Stimulated activated CD4-positive, alpha-beta T cell treated with anti-CD3 and anti-CD28 coated beads, Interleukin-12 subunit alpha, Interleukin-12 subunit beta, amount 100 ng/mL, for 4 hours (primary cell): ENCODE results near the gene AP4M1.

Experiments used
- DNase-seq: peaks from one replicate; pipeline ENCODE4 v3.0.0-alpha.2; 2020

The AP4M1 gene

DNA sequence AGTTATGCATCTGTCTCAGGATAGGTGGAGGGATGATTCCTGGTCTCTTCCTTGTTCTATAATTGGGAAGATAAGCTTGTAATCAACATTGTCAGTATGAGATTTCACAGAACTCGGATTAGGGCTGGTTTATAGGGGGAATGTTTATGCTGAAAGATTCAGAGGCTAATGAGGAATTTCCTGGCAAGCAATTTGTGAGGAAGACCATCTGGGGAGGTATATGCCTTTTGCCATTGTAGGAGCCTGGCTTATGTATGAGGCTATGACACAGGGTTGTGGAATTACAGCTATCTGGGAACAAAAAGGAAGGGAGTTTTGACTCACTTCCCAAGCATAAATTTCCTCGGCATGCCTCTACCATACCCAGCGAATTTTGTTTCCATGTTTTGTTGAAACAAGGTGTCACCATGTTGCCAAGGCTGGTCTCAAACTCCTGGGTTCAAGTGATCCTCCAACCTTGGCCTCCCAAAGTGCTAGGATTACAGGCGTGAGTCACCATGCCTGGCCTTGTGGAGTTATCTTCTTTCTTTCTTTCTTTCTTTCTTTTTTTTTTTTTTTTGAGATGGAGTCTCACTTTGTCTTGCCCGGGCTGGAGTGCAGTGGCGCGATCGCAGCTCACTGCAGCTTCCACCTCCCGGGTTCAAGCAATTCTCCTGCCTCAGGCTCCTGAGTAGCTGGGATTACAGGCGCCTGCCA, 14.2 kb upstream of the AP4M1 start:
- no peak for DNase-seq

- no peak for DNase-seq
Measured at GRCh38 chr7:100088095-100088620, 13.3 kb upstream of the AP4M1 start.

DNA sequence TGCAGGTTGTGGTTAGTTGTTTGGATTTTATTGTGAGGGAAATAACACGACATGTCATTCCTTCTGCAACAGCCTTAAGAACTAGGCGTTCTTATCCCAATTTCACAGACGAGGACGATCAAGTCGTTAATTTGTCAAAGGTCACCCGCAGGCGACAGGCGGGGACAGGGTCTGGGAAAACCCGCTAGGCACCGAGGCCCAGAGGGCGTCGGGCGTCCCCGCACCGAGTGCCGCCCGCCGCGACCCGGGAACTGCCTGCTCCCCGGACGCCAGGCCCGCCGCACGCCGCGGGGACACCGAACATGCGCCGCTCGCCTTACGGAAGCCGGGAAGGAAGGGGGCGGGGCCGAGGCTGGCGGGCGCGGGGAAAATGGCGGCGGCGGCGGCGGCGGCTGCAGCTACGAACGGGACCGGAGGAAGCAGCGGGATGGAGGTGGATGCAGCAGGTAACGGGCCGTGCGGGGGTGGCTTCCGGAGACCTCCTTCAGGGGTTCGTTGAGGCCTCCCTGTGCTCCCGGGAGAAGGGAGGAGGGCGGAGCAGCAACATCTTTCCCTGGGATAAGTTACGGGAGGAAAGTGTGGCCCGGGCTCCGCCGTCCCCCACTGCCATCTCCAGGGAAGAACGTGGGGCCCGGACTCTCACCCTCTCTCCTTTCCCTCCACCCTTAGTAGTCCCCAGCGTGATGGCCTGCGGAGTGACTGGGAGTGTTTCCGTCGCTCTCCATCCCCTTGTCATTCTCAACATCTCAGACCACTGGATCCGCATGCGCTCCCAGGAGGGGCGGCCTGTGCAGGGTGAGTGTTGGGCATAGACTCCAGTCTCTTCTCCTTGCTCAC, 12.6 kb upstream of the AP4M1 start, which contains the start of gene COPS6:
TSS of gene COPS6 (plus strand) at position 349 of the 837 bp plus-strand sequence. CDS start at position 371, 22 bp downstream.
- DNase-seq = peak; percentile 91

GRCh38 chr7:100089458-100090196, 11.8 kb upstream of the AP4M1 start:
- no peak for DNase-seq

- DNase-seq = no peak
Measured at GRCh38 chr7:100090527-100091410, 10.7 kb upstream of the AP4M1 start.

GRCh38 chr7:100091411-100092181, 9.8 kb upstream of the AP4M1 start:
- no peak for DNase-seq

GRCh38 chr7:100093054-100093453, 8.4 kb upstream of the AP4M1 start:
- no peak for DNase-seq

- DNase-seq = no peak
Measured at GRCh38 chr7:100093498-100093897, 7.9 kb upstream of the AP4M1 start.

DNA sequence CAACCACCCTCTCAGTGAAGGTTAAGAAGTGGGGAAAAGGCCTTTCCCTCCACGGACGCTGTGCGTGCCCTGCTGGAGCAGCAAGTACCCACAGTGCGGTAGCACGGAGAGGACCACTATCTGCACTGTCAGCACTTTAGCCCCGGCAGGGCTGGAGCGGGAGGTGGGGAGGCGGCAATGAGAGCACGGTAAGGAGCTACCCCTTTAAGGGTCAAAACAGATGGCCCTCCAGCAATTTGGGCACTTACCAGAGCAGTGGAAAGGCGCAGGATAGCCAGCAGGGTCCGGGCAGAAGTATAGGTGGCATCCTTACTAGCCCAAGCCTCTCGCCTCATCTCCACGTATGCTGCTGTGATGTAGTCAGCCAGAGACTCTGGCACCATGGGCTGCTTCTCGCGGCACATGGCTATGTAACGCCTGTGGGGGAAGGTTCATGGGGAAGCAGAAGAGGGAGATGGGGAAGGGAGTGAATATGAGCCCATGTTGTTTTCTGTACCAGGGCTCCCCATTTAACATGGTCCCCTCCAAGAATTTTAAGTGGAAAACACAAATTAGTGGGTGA, 7.4 kb upstream of the AP4M1 start:
- no peak for DNase-seq

- no peak for DNase-seq
Measured at GRCh38 chr7:100095289-100095688, 6.2 kb upstream of the AP4M1 start.

DNA sequence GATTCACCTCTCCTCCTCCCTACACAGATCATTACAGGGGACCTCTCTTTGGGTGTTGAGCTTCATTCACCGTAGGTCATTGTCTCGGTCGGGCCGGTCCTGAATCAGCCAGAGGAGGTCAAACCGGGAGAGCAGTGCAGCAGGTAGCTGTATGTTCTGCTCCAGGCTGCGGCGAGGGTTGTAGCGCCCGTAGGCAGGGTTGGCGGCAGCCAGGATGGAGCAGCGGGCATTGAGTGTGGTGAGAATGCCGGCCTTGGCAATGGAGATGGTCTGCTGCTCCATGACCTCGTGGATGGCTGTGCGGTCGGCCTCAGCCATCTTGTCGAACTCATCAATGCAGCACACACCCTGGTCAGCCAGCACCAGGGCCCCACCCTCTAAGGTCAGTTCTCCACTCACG, 5.7 kb upstream of the AP4M1 start:
- no peak for DNase-seq

GRCh38 chr7:100098913-100099312, 2.5 kb upstream of the AP4M1 start:
- no peak for DNase-seq

DNA sequence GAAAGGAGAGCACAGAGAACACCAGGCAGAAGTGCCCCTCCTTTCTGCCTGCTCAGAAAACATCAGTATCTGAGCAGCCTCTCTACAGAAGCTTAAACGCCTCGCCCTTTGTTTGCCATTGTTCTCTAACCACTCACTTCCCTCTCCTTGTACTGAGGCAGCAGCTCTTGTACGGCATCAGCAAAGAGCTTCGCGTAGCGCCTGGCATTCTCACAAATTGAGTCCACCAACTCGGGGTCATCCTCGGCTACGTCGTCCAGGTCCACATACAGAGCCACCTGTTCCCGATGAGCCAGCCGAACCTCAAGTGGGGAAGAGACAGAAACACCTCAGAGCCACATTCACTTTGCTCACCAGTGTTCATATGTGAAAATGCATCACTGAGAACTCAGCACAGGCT, 2.0 kb upstream of the AP4M1 start:
- no peak for DNase-seq

DNA sequence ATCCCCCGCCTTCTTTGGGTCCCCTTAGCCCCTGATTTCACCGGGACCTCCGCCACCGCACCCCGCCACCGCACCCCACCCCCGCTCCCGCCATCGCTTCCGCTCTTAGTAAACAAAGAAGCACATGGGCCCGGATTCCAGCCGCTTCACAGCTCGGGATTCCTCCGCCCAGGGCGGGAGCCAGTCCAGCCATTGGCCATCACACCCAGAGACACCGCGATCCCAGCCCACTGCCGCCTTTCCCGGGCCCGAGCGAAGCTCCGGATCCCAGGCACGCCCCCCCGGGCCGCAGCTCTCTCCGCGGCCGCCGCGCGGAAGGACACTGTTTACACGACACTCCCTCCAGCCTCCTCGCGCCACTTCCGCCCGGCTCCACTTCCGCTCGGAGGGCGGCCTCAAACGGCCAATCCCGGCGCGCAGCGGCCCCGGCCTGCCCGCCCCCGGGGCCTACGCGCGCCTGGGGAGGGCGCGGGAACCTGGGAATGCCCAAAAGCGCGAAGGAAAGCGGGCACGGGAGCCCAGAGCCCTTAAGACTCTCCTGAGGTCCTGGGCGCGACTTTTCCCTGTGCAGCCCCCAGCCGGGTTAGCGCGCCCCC, 925 bp upstream of the AP4M1 start:
- peak; percentile 81 for DNase-seq

- no peak for DNase-seq
Measured at GRCh38 chr7:100102950-100103840, 1.8 kb downstream of the AP4M1 start.

DNA sequence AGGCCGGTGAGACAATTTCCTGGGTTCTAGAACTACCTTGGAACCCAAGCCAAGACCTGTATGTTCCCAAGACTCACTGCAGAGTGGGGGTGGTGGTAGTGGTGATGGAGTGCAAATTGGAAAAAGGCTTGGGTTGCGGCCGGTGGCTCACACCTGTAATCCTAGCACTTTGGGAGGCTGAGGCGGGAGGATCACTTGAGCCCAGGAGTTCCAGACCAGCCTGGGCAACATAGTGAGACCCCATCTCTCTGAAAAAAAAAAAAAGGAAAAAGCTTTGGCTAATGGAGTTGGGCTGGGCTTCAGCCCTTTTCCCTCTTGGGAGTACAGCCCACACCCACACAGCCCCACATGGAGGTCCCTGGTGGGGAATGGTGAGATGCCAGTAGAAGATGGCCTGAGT, 4.1 kb downstream of the AP4M1 start:
- no peak for DNase-seq

DNA sequence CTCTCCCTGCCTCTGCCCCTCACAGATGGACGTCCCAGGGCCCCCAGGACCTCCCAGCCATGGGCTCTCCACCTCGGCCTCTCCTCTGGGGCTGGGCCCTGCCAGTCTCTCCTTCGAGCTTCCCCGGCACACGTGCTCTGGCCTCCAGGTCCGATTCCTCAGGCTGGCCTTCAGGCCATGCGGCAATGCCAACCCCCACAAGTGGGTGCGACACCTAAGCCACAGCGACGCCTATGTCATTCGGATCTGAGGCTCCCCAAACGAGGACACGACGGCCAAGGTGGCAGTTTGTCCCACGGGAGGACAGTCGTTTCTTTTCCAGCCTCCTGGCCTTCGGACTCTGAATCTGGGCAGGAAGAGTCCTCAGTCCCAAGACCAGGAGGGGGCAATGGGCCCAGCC, 5.2 kb downstream of the AP4M1 start:
- no peak for DNase-seq

DNA sequence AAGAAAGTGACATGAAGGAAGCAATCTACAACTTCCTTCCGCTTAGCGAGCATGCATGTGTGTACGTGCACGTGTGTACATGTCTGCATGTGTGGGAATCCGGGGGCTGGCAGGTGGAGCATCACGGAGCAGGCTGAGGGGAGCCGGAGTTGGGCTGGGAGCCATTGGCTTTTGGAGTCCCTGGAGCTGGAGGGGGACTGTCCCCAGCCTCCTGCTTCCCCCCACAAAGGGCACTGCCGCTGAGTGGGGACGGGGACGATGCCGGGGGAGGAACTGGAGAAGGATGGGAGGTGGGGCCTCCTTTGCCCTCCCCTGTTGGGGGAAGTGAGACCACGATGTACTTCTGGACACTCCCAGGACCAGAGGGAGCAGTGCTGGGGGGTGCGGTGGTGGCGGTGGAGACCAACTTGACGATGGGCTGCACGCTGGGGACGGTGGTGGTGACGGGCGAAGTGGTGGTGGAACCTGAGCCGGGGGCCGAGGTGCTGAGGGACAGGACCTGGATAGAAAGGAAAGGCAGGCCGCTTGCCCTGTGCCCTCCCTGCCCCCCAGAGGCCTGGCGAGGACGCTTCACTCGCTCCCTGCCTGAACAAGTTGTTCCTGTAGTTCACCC, 5.8 kb downstream of the AP4M1 start:
- DNase-seq = no peak

GRCh38 chr7:100107890-100108289, 6.4 kb downstream of the AP4M1 start:
- no peak for DNase-seq
